ENCODE measurements around the gene MOGAT3. TPM values are rescaled to one million over a fixed set of nuclear protein-coding genes. Genes with fewer than 3 reads are reported as not detected.

MOGAT3 gene
- total and polyA plus RNA-seq, 9 of the 15 experiments (the other 6 are each of a cell fraction or from before 2014, with no cell fraction given): 0.07 to 0.17 (median 0.13) TPM; not detected in 6

GRCh38 chr7:101244375-101245146 is 43.7 kb upstream of the MOGAT3 start, which contains the start of gene FIS1 (continued):
- TF ChIP-seq HBP1 (CRISPR knock-in tag; IDR thresholded peaks at IDR 0.05) (peak; percentile 25; the same call in 1 of the 2 replicates), EHMT2 (IDR thresholded peaks at IDR 0.05) (no peak), CCNT2 (IDR thresholded peaks at IDR 0.05; ENCODE audit: borderline replicate concordance, extremely low read depth, insufficient read length, low read depth, low read length) (no peak), FOXA3 (CRISPR knock-in tag; conservative IDR thresholded peaks at IDR 0.05 in 1 of 2, IDR thresholded peaks at IDR 0.05 in 1 of 2) (peak; percentile 79 to 92), ATF1 (CRISPR knock-in tag; IDR thresholded peaks at IDR 0.05) (no peak), ATF1 (tag; IDR thresholded peaks at IDR 0.05) (peak; percentile 75), CHCHD3 (CRISPR knock-in tag; IDR thresholded peaks at IDR 0.05) (no peak), ZBTB8A (IDR thresholded peaks at IDR 0.05; ENCODE audit: partially characterized antibody) (no peak), EP400 (IDR thresholded peaks at IDR 0.05) (peak; percentile 91), ZNF395 (CRISPR knock-in tag; IDR thresholded peaks at IDR 0.05) (peak; percentile 76; the same call in 1 of the 2 replicates), CREM (IDR thresholded peaks at IDR 0.05; ENCODE audit: low read depth) (peak; percentile 67), MGA (IDR thresholded peaks at IDR 0.05) (peak; percentile 92), ERF (CRISPR knock-in tag; IDR thresholded peaks at IDR 0.05) (peak; percentile 54)

All from K562 (cell line).